T-helper 2 cell treated with Interferon-gamma antibody and Interleukin-4, amounts not matched to agents 5 μg/mL and 100 μg/mL, for 36 hours (primary cell): ENCODE results near the gene RBM10.
"Not testable (repeated sequence)": the region's sequence is repeated elsewhere in the genome, so short reads cannot be mapped to it uniquely, and the experiment has no call there.

Source experiments
- DNase-seq: peaks from one replicate; pipeline ENCODE4 v3.0.0; 2021; ENCODE audit warnings: low spot score
- H3K27ac Mint-ChIP-seq: one replicate; pipeline ENCODE4 v1.8.0; 2021; ENCODE audit warnings: mild to moderate bottlenecking, mixed read lengths
- H3K27me3 Mint-ChIP-seq: one replicate; pipeline ENCODE4 v1.8.0; 2021; ENCODE audit warnings: low read depth, mixed read lengths
- H3K36me3 Mint-ChIP-seq: one replicate; pipeline ENCODE4 v1.8.0; 2021; ENCODE audit warnings: low read depth, mixed read lengths
- H3K4me1 Mint-ChIP-seq: one replicate; pipeline ENCODE4 v1.8.0; 2021; ENCODE audit warnings: low read depth, mixed read lengths
- H3K4me3 Mint-ChIP-seq: one replicate; pipeline ENCODE4 v1.8.0; 2022; ENCODE audit warnings: mild to moderate bottlenecking, moderate library complexity, mixed read lengths
- H3K9me3 Mint-ChIP-seq: one replicate; pipeline ENCODE4 v1.8.0; 2021; ENCODE audit warnings: mixed read lengths

Gene RBM10, protein sequence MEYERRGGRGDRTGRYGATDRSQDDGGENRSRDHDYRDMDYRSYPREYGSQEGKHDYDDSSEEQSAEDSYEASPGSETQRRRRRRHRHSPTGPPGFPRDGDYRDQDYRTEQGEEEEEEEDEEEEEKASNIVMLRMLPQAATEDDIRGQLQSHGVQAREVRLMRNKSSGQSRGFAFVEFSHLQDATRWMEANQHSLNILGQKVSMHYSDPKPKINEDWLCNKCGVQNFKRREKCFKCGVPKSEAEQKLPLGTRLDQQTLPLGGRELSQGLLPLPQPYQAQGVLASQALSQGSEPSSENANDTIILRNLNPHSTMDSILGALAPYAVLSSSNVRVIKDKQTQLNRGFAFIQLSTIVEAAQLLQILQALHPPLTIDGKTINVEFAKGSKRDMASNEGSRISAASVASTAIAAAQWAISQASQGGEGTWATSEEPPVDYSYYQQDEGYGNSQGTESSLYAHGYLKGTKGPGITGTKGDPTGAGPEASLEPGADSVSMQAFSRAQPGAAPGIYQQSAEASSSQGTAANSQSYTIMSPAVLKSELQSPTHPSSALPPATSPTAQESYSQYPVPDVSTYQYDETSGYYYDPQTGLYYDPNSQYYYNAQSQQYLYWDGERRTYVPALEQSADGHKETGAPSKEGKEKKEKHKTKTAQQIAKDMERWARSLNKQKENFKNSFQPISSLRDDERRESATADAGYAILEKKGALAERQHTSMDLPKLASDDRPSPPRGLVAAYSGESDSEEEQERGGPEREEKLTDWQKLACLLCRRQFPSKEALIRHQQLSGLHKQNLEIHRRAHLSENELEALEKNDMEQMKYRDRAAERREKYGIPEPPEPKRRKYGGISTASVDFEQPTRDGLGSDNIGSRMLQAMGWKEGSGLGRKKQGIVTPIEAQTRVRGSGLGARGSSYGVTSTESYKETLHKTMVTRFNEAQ

DNA sequence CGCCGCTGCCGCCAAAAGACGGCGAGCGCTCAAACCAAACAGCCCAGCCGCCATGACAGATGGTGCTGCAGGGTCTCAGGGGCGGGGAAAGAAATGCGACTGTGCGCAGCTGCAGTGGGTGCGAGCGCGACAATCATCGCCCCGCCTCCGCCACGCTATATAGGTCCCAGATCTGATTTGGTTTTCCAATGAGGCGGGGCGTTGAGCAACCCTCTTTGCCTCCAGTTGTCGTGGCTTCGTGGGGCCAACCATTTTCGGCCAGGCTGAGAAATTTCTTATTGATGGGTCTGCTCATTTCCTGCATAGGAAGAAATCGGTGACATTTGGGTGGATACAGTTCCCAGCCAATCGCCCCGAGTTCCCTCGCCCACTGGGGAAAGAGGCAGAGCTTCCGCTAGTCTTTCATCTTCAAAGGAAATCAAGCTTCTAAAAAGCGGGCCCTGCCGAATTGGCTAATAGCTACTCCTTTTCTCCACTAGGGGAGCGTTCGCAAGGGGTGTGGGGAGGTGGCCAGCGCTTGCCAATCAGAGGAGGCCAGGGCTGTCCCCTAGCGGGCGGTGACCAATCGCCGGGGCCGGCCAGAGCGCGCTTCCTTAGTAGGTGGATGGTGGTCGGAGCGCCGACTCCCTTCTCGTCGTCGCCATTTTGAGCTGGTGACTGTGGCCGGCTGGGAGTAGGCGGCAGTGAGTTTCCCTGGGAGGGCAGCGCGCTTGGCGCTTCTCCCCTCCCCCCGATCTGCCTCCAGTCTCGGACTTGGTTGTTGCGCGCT lies at the start of gene RBM10, which contains the start of gene NDUFB11:
RBM10 (plus strand) TSS at position 596 of the 769 bp plus-strand sequence. CDS start 2,261 bp downstream, outside the sequence.
NDUFB11 (minus strand) TSS at position 77 of the 769 bp plus-strand sequence; CDS start at position 54, 23 bp downstream.
- Mint-ChIP-seq H3K4me3 (peak within 1 kb of the TSS; percentile 98), H3K36me3 (peaks cover 40% of the 10 kb centered on the region), H3K4me1 (peaks cover 21% of the 10 kb centered on the region), H3K9me3 (no peaks in the 10 kb centered on the region), H3K27ac (peak within 1 kb of the TSS; percentile 99), H3K27me3 (no peaks in the 10 kb centered on the region)
- DNase-seq: peak; percentile 93

GRCh38 chrX:47097018-47097417 lies 48.0 kb upstream of the RBM10 start:
- Mint-ChIP-seq H3K27me3 (peaks cover 3% of the 10 kb centered on the region), H3K9me3 (no peaks in the 10 kb centered on the region), H3K4me1 (no peaks in the 10 kb centered on the region), H3K4me3 (no peak overlapping the region), H3K27ac (no peak overlapping the region), H3K36me3 (no peaks in the 10 kb centered on the region)
- no peak for DNase-seq

DNA sequence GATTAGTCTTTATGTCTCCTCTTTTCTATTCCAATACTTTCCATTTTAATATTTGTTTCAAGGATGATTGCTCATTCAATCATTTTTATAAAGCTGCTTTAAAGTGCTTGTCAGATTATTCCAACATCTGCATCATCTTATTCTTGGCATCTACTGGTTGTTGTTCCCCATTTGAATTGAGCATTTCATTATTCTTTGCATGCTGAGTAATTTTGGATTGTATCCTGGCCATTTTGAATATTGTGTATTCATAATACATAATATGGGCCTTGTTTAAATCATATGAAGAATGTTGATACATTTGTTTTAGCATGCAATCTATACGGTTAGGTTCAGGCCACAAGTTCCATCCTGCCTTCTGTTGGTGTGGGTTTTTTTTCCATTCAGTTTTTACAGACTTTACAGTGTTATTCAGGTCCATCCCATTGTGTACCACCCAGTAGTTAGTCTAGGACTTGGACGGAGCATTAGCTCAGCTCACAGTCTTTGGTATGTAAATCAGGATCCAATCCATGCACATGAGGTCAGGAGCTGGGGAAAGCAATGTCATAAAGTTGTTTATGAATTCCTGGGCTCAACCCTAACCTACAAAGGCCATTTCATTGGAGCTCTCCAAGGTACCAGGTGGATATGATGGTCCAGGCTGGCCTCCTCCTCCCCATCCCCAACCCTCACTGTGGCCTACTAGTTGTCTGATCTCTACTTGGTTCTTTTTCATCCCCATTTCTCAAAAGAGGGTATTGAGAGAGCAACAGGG lies 46.5 kb upstream of the RBM10 start:
- H3K27me3 Mint-ChIP-seq: peaks cover 3% of the 10 kb centered on the region

DNA sequence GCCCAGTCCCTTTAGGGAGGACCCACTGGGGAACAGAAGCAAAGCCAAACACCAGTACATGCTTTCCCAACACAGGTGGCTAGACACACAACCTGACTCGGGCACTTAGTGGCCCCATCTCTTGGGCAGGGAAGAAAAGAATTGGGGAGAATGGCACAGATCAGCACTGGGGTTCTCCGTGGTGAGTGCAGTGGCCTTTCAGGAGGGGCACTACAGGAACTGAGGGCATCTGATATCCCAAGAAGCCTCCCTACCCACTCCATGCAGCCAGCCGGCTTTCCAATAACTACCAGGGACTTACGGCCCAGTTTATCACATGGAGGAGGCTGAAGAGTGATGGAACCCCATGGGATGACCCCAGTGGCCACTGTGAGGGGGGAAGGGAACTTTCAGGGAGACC lies 43.8 kb upstream of the RBM10 start:
- H3K36me3 Mint-ChIP-seq: no peaks in the 10 kb centered on the region
- no peaks in the 10 kb centered on the region for H3K4me1 Mint-ChIP-seq
- no peak for DNase-seq
- no peak overlapping the region for H3K27ac Mint-ChIP-seq
- no peak overlapping the region for H3K4me3 Mint-ChIP-seq
- peaks cover 3% of the 10 kb centered on the region for H3K27me3 Mint-ChIP-seq
- no peaks in the 10 kb centered on the region for H3K9me3 Mint-ChIP-seq

More for the DNA sequence above, 46.5 kb upstream of the RBM10 start:
- no peak for DNase-seq
- Mint-ChIP-seq H3K27ac (no peak overlapping the region), H3K36me3 (no peaks in the 10 kb centered on the region), H3K4me3 (no peak overlapping the region), H3K4me1 (no peaks in the 10 kb centered on the region), H3K9me3 (no peaks in the 10 kb centered on the region)

DNA sequence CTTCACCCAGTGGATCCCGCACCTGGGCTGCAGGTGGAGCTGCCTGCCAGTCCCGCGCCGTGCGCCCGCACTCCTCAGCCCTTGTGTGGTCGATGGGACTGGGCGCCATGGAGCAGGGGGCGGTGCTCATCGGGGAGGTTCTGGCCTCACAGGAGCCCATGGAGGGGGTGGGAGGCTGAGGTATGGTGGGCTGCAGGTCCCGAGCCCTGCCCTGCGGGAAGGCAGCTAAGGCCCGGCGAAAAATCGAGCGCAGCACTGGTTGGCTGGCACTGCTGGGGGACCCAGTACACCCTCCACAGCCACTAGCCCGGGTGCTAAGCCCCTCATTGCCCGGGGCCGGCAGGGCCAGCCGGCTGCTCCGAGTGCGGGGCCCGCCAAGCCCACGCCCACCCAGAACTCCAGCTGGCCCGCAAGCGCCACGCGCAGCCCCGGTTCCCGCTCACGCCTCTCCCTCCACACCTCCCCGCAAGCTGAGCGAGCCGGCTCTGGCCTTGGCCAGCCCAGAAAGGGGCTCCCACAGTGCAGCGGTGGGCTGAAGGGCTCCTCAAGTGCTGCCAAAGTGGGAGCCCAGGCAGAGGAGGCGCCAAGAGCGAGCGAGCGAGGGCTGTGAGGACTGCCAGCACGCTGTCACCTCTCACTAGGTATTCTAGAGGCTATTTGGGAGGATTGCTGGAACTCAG lies 33.9 kb upstream of the RBM10 start:
- H3K27ac Mint-ChIP-seq, H3K27me3 Mint-ChIP-seq, H3K36me3 Mint-ChIP-seq, H3K4me1 Mint-ChIP-seq, H3K4me3 Mint-ChIP-seq, DNase-seq, H3K9me3 Mint-ChIP-seq: not testable (repeated sequence)

DNA sequence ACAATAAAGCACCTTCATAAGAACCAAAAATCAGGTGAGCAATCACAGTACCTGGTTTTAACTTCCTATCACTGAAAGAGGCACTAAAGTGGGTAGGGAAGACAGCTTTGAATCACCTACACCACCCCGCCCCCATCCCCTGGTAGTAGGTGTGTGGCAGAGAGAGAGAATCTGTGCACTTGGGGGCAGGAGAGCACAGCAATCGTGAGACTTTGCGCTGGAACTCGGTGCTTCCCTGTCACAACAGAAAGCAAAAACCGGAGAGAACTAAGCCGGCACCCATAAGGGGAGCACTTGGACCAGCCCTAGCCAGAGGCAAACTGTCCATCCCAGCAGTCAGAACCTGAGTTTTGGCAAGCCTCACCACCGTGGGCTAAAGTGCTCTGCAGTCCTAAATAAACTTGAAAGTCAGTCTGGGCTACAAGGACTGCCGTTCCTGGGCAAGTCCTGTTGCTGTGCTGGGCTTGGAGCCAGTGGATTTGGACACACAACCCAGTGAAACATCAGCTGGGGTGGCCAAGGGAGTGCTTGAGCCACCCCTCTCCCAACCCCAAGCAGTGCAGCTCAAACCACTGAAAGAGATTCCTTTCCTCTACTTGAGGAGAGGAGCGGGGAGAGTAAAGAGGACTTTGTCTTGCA lies 32.6 kb upstream of the RBM10 start:
- no peak for DNase-seq
- Mint-ChIP-seq H3K4me3 (no peak overlapping the region), H3K4me1 (no peaks in the 10 kb centered on the region), H3K27ac (no peak overlapping the region), H3K9me3 (no peaks in the 10 kb centered on the region), H3K36me3 (no peaks in the 10 kb centered on the region), H3K27me3 (no peaks in the 10 kb centered on the region)

DNA sequence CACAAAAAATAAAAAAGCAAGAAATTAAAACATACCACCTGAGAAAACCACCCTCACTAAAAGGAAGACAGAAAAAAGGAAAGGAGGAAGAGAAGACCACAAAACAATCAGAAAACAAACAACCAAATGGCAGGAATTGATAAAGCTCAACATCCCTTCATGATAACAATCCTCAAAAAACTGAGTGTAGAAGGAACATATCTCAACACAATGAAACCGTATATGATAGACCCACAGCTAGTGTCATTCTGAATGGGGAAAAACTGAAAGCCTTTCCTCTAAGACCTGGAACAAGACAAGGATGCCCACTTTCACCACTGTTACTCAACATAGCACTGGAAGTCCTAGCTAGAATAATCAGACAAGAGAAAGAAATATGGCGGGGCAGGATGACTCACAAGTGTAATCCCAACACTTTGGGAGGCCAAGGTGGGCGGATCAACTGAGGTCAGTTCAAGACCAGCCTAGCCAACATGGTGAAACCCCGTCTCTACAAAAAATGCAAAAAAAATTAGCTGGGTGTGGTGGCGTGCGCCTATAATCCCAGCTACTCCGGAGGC lies 28.4 kb upstream of the RBM10 start:
- H3K9me3 Mint-ChIP-seq, DNase-seq, H3K27ac Mint-ChIP-seq, H3K4me3 Mint-ChIP-seq, H3K4me1 Mint-ChIP-seq, H3K36me3 Mint-ChIP-seq, H3K27me3 Mint-ChIP-seq: not testable (repeated sequence)

- H3K36me3 Mint-ChIP-seq, H3K4me1 Mint-ChIP-seq, H3K4me3 Mint-ChIP-seq, H3K9me3 Mint-ChIP-seq, DNase-seq, H3K27me3 Mint-ChIP-seq, H3K27ac Mint-ChIP-seq: not testable (repeated sequence)
These were observed 20.6 kb upstream of the RBM10 start for GRCh38 chrX:47124466-47124865.

GRCh38 chrX:47129157-47129898 lies 15.7 kb upstream of the RBM10 start:
- peak overlapping the region; percentile 97 for H3K27ac Mint-ChIP-seq

GRCh38 chrX:47129899-47130358 lies 15.1 kb upstream of the RBM10 start:
- H3K27me3 Mint-ChIP-seq: no peaks in the 10 kb centered on the region
- H3K27ac Mint-ChIP-seq: peak overlapping the region; percentile 97

More at GRCh38 chrX:47129157-47129898, 15.7 kb upstream of the RBM10 start:
- no peaks in the 10 kb centered on the region for H3K36me3 Mint-ChIP-seq
- no peaks in the 10 kb centered on the region for H3K27me3 Mint-ChIP-seq
- H3K4me1 Mint-ChIP-seq: peaks cover 6% of the 10 kb centered on the region
- DNase-seq: peak; percentile 87
- H3K9me3 Mint-ChIP-seq: no peaks in the 10 kb centered on the region
- H3K4me3 Mint-ChIP-seq: peak overlapping the region; percentile 99

GRCh38 chrX:47133493-47133892 lies 11.5 kb upstream of the RBM10 start:
- Mint-ChIP-seq H3K27ac (no peak overlapping the region), H3K9me3 (no peaks in the 10 kb centered on the region), H3K4me1 (peaks cover 4% of the 10 kb centered on the region), H3K27me3 (no peaks in the 10 kb centered on the region), H3K4me3 (no peak overlapping the region), H3K36me3 (no peaks in the 10 kb centered on the region)
- no peak for DNase-seq

More at GRCh38 chrX:47129899-47130358, 15.1 kb upstream of the RBM10 start:
- no peak for DNase-seq
- no peaks in the 10 kb centered on the region for H3K9me3 Mint-ChIP-seq
- peak overlapping the region; percentile 67 for H3K4me3 Mint-ChIP-seq
- H3K4me1 Mint-ChIP-seq: peaks cover 6% of the 10 kb centered on the region
- no peaks in the 10 kb centered on the region for H3K36me3 Mint-ChIP-seq
